ENCODE data around the gene GMPS. TPM values are rescaled to one million over a fixed set of nuclear protein-coding genes. Genes with fewer than 3 reads are reported as not detected.

The GMPS gene
- polyA plus RNA-seq, 1 of the 3 experiments (the other 2 are of a cell fraction): 13.4 TPM

DNA sequence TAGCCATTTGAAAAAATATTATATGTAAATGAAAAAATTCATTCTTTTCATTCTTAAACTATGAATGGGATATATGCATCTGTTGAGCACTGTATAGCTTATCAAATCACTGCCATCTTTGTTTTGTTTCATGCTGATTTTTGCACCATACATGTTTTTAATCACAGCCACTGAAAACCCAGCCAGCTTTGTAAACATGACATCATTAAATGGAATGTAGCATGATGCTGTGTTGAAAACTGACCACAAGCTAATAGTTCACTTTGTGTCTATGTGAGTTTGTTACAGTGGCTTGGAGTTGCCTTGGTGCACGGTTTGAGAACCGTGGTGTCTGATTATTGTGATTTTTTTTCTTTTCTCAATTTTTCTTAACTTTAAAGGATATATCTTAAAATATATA is 75.7 kb downstream of the GMPS start:
- Histone ChIP-seq H3K9ac (no peak overlapping the region), H3K4me3 (ENCODE audit: low read depth in 2 of 2, low read length in 1 of 2) (no peak overlapping the region), H3K27ac (ENCODE audit: low read depth in 2 of 2, low read length in 1 of 2) (peak overlapping the region in 1 of 2 experiments; percentile 63; a peak in 2 of 4 replicates), H3K27me3 (ENCODE audit: insufficient read depth) (no peaks in the 10 kb centered on the region), H4K20me1 (ENCODE audit: insufficient read depth) (no peaks in the 10 kb centered on the region), H2AFZ (ENCODE audit: low read depth) (no peak overlapping the region), H3K79me2 (ENCODE audit: insufficient read depth) (no peaks in the 10 kb centered on the region), H3K9me3 (no peaks in the 10 kb centered on the region), H3K4me1 (ENCODE audit: control insufficient read depth in 1 of 2, insufficient read depth in 2 of 2, low read depth in 1 of 2, low read length in 1 of 2) (peaks cover 0 to 9% of the 10 kb centered on the region in 2 experiments; a peak in 1 of 4 replicates), H3K4me2 (peak overlapping the region; percentile 55; the same call in 1 of the 2 replicates), H3K36me3 (replicated peaks in 1 of 2; ENCODE audit: control insufficient read depth in 1 of 2, insufficient read depth in 2 of 2, low read length in 1 of 2) (peaks cover 0 to 9% of the 10 kb centered on the region in 2 experiments), H3F3A (replicated peaks; ENCODE audit: insufficient read depth) (peaks cover 9% of the 10 kb centered on the region), H3K9me2 (no peaks in the 10 kb centered on the region)
- CTCF ChIA-PET: no interaction called here
- no peak for DNase-seq
- POLR2A ChIA-PET: no interaction called here
- 91% methylated on average over 2 of the region's 2 CpGs for WGBS (ENCODE audit: low lambda C conversion rate)
- TF ChIP-seq RXRA (IDR thresholded peaks at IDR 0.05; ENCODE audit: borderline replicate concordance, low read depth) (no peak), FOSL2 (IDR thresholded peaks at IDR 0.05; ENCODE audit: borderline replicate concordance, low read depth) (peak; percentile 8; the same call in 1 of the 2 replicates), RCOR1 (IDR thresholded peaks at IDR 0.05; ENCODE audit: low read length) (no peak), TAF1 (IDR thresholded peaks at IDR 0.05; ENCODE audit: borderline replicate concordance, low read depth, low read length) (no peak), JUND (IDR thresholded peaks at IDR 0.05) (peak; percentile 52; the same call in 1 of the 2 replicates), SMC3 (IDR thresholded peaks at IDR 0.05; ENCODE audit: low read depth, low read length) (no peak), GABPA (IDR thresholded peaks at IDR 0.05; ENCODE audit: low read depth) (no peak), CHD2 (IDR thresholded peaks at IDR 0.05; ENCODE audit: low read length, partially characterized antibody) (no peak), POLR2AphosphoS5 (IDR thresholded peaks at IDR 0.05; ENCODE audit: low read depth, low read length) (no peak), MXI1 (IDR thresholded peaks at IDR 0.05; ENCODE audit: low read depth, low read length) (no peak), TCF12 (IDR thresholded peaks at IDR 0.05) (peak; percentile 77), FOXJ3 (CRISPR knock-in tag; IDR thresholded peaks at IDR 0.05) (no peak), ELF1 (IDR thresholded peaks at IDR 0.05) (no peak), EZH2phosphoT487 (IDR thresholded peaks at IDR 0.05; ENCODE audit: borderline replicate concordance, low read depth) (no peak)
- TF ChIP-seq, protein P1, sequence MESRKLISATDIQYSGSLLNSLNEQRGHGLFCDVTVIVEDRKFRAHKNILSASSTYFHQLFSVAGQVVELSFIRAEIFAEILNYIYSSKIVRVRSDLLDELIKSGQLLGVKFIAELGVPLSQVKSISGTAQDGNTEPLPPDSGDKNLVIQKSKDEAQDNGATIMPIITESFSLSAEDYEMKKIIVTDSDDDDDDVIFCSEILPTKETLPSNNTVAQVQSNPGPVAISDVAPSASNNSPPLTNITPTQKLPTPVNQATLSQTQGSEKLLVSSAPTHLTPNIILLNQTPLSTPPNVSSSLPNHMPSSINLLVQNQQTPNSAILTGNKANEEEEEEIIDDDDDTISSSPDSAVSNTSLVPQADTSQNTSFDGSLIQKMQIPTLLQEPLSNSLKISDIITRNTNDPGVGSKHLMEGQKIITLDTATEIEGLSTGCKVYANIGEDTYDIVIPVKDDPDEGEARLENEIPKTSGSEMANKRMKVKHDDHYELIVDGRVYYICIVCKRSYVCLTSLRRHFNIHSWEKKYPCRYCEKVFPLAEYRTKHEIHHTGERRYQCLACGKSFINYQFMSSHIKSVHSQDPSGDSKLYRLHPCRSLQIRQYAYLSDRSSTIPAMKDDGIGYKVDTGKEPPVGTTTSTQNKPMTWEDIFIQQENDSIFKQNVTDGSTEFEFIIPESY (IDR thresholded peaks at IDR 0.05; ENCODE audit: borderline replicate concordance, low read depth): no peak
- TF ChIP-seq, protein P2, sequence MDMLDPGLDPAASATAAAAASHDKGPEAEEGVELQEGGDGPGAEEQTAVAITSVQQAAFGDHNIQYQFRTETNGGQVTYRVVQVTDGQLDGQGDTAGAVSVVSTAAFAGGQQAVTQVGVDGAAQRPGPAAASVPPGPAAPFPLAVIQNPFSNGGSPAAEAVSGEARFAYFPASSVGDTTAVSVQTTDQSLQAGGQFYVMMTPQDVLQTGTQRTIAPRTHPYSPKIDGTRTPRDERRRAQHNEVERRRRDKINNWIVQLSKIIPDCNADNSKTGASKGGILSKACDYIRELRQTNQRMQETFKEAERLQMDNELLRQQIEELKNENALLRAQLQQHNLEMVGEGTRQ (IDR thresholded peaks at IDR 0.05; ENCODE audit: borderline replicate concordance, low read depth, low read length): no peak
- TF ChIP-seq, protein P3, sequence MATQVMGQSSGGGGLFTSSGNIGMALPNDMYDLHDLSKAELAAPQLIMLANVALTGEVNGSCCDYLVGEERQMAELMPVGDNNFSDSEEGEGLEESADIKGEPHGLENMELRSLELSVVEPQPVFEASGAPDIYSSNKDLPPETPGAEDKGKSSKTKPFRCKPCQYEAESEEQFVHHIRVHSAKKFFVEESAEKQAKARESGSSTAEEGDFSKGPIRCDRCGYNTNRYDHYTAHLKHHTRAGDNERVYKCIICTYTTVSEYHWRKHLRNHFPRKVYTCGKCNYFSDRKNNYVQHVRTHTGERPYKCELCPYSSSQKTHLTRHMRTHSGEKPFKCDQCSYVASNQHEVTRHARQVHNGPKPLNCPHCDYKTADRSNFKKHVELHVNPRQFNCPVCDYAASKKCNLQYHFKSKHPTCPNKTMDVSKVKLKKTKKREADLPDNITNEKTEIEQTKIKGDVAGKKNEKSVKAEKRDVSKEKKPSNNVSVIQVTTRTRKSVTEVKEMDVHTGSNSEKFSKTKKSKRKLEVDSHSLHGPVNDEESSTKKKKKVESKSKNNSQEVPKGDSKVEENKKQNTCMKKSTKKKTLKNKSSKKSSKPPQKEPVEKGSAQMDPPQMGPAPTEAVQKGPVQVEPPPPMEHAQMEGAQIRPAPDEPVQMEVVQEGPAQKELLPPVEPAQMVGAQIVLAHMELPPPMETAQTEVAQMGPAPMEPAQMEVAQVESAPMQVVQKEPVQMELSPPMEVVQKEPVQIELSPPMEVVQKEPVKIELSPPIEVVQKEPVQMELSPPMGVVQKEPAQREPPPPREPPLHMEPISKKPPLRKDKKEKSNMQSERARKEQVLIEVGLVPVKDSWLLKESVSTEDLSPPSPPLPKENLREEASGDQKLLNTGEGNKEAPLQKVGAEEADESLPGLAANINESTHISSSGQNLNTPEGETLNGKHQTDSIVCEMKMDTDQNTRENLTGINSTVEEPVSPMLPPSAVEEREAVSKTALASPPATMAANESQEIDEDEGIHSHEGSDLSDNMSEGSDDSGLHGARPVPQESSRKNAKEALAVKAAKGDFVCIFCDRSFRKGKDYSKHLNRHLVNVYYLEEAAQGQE (IDR thresholded peaks at IDR 0.05; ENCODE audit: low read depth, low read length): no peak
- TF ChIP-seq, protein P4, sequence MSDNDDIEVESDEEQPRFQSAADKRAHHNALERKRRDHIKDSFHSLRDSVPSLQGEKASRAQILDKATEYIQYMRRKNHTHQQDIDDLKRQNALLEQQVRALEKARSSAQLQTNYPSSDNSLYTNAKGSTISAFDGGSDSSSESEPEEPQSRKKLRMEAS (IDR thresholded peaks at IDR 0.05; ENCODE audit: low read depth): no peak
- TF ChIP-seq, protein P5, sequence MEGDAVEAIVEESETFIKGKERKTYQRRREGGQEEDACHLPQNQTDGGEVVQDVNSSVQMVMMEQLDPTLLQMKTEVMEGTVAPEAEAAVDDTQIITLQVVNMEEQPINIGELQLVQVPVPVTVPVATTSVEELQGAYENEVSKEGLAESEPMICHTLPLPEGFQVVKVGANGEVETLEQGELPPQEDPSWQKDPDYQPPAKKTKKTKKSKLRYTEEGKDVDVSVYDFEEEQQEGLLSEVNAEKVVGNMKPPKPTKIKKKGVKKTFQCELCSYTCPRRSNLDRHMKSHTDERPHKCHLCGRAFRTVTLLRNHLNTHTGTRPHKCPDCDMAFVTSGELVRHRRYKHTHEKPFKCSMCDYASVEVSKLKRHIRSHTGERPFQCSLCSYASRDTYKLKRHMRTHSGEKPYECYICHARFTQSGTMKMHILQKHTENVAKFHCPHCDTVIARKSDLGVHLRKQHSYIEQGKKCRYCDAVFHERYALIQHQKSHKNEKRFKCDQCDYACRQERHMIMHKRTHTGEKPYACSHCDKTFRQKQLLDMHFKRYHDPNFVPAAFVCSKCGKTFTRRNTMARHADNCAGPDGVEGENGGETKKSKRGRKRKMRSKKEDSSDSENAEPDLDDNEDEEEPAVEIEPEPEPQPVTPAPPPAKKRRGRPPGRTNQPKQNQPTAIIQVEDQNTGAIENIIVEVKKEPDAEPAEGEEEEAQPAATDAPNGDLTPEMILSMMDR (IDR thresholded peaks at IDR 0.05): no peak
- TF ChIP-seq, protein P6, sequence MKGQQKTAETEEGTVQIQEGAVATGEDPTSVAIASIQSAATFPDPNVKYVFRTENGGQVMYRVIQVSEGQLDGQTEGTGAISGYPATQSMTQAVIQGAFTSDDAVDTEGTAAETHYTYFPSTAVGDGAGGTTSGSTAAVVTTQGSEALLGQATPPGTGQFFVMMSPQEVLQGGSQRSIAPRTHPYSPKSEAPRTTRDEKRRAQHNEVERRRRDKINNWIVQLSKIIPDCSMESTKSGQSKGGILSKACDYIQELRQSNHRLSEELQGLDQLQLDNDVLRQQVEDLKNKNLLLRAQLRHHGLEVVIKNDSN (IDR thresholded peaks at IDR 0.05; ENCODE audit: borderline replicate concordance, low read depth): no peak
- TF ChIP-seq, protein P7, sequence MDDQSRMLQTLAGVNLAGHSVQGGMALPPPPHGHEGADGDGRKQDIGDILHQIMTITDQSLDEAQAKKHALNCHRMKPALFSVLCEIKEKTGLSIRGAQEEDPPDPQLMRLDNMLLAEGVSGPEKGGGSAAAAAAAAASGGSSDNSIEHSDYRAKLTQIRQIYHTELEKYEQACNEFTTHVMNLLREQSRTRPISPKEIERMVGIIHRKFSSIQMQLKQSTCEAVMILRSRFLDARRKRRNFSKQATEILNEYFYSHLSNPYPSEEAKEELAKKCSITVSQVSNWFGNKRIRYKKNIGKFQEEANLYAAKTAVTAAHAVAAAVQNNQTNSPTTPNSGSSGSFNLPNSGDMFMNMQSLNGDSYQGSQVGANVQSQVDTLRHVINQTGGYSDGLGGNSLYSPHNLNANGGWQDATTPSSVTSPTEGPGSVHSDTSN (IDR thresholded peaks at IDR 0.05): 0 out of 2 replicates have a peak, but pooled peaks have one; percentile 28
- TF ChIP-seq, protein P8, sequence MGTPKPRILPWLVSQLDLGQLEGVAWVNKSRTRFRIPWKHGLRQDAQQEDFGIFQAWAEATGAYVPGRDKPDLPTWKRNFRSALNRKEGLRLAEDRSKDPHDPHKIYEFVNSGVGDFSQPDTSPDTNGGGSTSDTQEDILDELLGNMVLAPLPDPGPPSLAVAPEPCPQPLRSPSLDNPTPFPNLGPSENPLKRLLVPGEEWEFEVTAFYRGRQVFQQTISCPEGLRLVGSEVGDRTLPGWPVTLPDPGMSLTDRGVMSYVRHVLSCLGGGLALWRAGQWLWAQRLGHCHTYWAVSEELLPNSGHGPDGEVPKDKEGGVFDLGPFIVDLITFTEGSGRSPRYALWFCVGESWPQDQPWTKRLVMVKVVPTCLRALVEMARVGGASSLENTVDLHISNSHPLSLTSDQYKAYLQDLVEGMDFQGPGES (IDR thresholded peaks at IDR 0.05; ENCODE audit: low read depth, low read length): no peak

Data from SK-N-SH (cell line).